GM21825 (cell line): ENCODE measurements around the gene KTN1.

Experiments
- ATAC-seq: cut with Tn5 transposase; IDR thresholded peaks from one replicate; pipeline ENCODE4 v1.9.1; 2021; ENCODE audit warnings: mild to moderate bottlenecking, moderate library complexity; ENCODE audit not compliant: unreplicated experiment

KTN1 gene

DNA sequence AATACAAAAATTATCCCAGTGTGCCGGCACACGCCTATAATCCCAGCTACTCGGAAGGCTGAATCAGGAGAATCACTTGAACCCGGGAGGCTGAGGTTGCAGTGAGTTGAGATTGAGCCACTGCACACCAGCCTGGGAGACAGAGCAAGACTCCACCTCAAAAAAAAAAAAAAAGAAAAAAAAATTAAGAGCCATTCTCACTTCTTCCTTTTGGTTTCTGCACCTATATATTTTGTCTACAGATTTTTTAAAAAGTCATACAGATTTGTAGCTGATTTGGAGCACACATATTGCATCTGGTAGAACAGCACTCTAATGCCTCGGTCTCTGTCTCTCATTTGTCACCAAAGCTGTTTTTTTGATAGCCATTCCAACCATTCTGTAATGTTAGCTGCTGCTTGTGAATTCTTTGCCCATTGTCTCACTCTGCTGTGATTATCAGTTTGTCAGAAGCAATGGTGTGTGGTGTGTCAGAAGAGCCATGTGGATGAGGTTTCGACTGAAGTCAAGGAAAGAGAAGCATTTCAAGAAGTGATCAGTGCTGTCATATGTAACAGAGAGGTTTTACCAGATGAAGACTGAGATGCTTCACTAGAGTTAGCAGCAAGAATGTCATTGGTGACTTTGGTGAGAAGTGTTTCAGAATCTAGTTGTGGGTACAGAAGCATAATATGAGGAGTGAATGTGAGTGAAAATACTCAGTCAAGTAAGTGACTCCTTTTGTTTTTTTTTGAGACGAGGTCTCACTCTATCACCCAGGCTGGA is 8.7 kb upstream of the KTN1 start:
- peak; percentile 71 for ATAC-seq

DNA sequence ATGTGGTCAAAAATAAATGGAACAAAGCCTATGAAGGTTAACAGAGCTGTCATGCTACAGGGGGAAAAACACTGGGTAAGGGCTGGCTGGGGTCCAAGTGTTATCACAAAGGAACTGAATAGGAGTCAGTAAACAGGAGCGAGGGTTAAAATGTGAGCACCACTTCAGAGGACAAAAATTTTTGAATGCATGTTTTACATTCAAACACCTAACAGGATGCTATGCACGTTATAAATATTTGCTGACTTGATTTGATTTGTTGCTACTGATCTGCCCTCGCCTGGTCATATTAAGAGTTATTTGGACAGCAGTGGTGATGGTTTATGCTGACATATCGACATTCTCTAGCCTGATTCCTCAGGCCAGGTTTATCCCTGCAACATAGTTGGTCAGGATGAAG is 7.4 kb upstream of the KTN1 start:
- no peak for ATAC-seq

DNA sequence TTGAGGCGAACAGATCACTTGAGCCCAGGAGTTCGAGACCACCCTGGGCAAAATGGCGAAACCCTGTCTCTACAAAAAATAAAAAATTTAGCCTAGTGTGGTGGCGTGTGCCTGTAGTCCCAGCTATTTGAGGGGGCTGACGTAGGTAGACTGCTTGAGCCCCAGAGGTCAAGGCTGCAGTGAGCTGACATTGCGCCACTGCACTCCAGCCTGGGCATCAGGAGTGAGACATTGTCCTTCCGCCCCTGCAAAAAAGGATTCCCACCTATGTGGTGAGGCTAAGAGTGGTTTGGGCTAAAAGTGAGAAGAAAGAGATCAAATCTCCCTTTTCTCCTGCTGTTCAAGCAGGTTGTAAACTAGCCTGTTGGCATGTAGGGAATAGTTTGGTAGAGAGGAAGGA is 5.0 kb upstream of the KTN1 start:
- ATAC-seq = no peak

DNA sequence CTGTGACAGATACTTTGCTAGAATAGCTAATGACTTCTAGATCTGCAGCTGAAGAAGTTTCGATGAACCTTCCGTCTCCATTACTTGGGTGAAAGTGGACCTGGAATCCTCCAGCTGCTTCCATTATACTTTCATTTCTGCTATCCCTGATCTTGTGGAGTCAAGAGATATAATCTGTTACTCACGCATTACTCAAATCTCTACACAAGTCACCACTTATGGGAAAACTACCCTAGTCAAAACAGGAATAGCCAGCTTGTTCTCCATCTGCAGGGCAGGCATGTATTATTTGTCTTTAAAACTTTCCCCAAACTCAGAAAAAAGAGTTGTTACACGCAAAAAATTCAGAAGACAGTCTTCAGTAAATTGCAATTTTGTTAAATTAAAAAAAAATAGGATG is 2.8 kb upstream of the KTN1 start:
- ATAC-seq = no peak

DNA sequence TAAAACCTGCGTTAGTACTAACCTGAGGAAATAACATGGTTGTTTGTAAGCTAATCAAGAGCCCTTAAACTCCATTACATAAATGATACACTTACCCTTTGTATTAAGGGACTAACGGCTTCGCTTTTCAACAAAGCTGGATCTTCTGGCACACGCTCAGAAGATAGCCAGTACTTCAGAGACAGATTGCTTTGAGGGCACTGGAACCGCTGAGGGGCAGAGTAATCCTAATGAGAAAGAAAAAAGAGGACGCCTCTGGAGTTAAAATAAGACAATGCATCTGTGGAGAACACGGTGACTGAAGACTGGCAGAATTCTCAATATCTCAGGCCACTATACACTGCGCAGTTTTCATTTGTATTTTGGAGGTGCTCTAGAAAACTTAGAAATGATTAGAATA is 1.5 kb upstream of the KTN1 start:
- ATAC-seq = no peak

DNA sequence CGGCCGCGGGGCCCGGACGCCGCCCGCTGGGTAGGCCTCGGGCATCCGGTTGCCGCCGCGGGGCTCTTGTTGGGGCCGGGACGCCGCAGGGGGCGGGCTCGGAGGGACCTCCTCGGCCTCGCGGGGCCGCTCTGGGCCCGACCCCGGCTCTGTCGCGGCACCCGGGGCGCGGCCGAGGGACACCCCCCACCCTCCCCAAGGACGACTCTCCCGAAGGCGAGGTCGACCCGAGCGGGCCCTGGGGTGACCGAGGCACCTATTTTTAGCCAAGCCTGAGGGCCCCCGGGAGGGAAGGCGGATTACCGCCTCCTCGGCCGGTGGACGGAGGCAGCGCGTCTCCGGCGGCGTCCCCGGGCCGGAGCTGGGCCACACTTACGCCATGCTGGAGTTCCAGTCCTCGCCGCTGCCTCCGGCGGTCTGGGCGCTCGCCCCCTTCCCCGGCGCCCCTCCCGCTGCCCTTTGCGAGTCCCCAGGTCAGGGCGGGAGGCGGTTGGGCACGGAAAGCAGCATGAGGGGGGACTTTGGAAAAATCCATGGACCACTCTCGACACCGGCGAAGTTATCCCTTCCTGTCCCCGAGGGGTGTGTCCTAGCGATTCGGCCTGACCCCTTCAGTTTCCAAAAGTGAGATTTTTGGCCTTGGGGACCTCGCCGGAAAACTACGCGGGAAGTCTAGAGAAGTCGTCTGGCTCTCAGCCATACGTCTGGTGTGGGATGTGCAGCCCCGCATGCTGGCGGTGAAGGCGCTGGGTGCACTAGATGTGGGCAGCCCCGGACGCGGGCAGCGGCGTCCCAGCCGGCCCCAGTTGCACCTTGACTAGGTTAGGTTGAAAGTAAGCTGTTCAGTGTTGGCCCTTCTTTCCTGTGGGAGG is 699 bp downstream of the KTN1 start:
- peak; percentile 41 for ATAC-seq

DNA sequence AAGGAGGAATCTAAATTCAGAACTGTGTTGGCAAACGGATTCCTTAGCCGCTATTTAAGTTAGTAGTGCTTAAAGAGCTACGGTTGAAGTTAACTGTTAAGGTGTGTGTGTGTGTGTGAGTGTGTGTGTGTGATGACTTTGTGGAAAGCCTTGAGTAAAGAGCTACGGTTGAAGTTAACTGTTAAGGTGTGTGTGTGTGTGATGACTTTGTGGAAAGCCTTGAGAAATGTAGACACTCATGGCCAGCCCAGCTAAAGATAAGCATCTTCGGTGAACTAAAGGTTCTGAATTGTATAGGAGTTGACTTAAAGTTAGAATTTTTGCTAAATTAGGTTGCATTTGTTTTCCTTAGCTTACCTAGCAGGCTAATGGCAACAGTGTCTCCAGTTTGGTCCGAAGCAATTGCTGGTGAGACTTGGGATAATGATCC is 1.4 kb downstream of the KTN1 start:
- ATAC-seq = no peak

DNA sequence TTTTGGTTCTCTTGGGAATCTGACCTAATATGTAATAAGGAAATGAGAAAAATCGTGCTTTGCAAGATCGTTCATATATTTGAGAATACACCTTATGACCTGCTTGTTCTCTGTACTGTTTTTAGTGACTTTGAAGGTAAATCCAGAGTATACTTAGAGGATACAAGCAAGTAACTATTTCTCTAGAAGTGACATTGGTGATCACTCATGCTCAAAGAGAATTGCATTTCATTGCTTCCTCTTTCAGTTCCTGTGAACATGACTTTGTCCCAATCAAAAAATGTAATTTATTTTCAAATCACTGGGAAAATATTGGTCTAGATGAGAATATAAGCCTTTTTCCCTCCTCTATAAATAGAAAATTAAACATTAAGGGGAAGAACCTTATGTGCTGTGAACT is 2.7 kb downstream of the KTN1 start:
- ATAC-seq = no peak

DNA sequence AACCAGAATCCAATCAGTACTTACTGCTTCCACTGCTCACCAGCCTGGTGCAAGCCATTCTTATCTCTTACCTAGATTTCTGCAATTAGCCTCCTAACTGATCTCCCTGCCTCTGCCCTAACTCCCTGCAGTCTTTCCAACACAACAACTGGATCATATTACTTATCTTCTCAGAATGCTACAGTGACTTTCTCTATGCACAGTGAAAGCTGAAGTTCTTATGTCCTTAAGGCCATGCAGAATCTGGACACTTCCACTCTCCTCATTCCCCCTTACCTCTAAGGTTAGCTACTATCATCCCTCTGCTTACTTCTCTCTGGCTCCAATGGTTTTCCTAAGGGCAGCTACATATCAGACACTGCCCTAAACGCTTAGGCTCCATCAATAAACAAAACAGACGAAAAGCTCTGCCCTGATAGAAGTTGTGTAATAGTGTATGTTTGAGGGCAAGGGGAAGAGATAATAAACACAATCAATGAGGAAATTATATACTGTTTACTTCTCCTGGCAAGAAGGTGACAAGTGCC is 4.0 kb downstream of the KTN1 start:
- ATAC-seq = no peak

DNA sequence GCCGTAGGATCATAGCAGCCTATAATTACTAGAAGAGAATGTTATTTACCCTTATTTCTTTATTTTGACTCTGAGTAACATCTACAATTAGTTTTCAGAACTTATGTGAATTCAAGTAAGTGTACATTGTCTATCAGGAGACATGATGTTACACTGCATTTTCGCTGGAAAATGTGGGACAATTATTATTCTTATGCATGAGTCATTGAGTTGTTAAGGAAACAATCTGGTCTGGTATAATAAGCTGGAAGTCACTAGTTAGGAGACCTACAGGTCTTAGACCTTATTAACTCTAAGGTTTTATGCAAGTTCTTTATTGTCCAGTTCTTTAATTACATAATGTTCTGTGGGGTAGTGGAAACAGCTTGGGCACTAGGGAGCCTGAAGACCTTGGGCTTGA is 5.8 kb downstream of the KTN1 start:
- no peak for ATAC-seq

DNA sequence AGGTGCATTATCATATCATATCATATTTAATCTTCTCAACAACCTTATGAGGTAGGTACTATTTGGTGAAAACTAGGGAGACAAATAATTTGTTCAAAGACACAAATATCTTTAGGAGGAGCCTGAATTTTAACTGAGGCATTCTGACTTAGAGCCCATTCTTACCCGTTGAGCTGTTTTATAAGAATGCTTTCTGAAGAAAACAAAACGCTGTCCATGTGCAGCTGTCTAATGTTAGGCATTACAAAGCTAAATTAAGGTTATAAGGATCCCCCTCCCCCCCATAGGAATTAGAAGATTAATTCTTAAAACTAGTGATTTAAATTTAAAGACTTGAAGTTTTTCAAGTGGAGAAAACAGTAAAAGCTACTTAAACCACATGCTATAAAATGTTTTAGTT is 6.4 kb downstream of the KTN1 start:
- ATAC-seq = no peak

DNA sequence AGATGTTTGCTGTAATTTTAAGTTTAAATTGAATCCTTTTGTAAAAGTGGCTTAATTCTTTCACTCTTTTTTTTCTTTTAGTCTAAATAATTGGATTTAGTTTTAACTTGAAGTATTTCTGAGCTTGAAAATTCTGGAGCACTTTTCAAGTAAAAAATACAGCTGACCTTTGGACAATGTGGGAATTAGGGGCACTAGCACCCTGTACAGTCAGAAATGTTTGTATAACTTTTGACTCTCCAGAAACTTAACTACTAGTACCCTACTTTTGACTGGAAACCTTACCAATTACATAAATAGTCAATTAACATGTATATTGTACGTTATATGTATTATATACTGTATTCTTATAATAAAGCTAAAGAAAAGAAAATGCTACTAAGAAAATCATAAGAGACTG is 7.8 kb downstream of the KTN1 start:
- ATAC-seq = no peak

DNA sequence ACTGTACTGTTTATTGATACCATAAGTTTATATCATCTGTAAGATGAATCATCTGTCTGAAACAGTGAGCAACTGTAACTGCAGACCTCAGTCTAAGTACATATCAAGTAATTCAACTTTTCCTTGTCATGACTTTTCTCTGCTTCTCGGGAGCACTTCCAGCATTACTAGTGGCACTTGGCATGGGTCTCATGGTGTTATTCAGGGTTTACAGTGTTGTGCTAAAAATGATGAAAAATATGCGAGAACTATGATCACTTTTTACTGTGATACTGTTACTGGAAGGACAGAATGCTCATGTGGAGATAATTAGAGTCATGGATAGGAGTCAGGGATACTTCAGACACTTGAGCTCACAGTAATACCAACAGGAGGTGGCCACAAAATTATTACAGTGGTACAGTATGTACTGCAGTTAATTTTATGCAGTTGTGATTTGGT is 8.3 kb downstream of the KTN1 start:
- no peak for ATAC-seq

DNA sequence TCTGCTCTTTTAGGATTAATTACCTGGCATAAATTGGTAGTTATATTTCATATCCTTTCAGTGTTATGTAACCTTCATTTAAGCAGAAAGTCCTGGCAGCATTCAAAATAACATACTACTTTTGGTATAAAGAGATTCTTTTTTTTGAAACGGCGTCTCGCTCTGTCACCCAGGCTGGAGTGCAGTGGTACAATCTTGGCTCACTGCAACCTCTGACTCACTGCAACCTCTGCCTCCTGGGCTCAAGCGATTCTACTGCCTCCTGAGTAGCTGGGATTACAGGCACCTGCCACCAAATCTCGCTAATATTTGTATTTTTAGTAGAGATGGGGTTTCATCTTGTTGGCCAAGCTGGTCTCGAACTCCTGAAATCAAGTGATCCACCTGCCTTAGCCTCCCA is 9.2 kb downstream of the KTN1 start:
- no peak for ATAC-seq

DNA sequence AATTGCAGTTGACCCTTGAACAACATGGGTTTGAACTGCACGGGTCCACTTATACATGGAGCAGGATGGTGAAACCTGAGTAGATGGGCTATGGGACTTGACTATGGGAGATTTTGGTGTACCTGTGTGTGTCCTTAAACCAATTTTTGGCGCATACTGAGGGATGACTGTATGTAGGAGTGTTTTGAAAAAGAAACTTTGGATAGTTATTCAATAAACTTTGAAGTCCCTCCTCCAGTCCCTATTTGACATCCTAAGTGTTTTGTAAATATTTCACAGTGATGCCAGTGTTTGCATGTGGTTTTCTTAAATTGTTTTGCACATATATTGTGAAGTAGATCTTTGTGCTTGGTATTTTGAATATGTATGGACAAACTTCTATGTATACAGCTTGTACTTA is 12.4 kb downstream of the KTN1 start:
- ATAC-seq = no peak

DNA sequence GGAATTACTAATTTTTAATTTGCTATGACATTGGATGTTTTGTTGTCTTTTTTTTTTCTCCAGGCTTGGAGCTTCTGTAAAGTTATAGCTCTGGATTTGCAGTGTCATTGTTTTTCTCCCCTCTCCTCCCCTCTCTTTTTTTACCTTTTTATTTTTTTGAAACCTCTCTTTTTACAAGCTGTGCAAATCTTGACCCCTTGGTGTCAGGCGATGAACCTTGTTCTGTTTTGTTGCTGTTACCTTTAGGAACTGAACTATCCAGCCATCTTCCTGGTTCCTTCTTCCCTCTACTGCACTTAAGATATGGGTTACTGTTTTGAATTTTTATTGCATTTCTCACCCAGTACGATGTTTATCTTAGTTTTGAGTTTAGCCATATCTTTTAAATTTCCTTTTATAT is 13.7 kb downstream of the KTN1 start:
- ATAC-seq = no peak

DNA sequence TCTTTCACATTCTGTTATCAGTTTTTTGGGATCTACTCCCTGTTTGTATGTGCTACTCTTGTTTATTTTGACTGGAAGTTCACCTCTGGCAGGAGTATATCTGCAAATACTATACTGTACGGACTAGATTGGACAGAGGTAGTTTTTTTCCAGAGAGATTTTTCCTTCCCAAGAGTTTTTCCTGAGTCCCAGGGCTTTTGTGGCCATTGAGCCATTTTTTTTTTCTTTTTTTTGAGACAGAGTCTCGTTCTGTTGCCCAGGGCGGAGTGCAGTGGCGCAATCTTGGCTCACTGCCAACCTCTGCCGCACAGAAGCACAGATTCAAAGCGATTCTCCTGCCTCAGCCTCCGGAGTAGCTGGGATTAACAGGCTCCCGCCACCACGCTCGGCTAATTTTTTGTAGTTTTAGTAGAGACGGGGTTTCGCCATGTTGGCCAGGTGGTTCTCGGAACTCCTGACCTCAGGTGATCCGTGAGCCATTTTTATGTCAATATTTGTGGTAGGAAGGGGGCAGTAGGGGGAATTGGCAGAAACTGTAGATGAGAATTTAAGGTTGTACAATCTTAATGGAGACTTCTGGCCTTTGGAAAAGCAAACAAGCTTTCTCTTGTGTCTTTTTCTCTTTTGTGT is 19.4 kb downstream of the KTN1 start:
- no peak for ATAC-seq

DNA sequence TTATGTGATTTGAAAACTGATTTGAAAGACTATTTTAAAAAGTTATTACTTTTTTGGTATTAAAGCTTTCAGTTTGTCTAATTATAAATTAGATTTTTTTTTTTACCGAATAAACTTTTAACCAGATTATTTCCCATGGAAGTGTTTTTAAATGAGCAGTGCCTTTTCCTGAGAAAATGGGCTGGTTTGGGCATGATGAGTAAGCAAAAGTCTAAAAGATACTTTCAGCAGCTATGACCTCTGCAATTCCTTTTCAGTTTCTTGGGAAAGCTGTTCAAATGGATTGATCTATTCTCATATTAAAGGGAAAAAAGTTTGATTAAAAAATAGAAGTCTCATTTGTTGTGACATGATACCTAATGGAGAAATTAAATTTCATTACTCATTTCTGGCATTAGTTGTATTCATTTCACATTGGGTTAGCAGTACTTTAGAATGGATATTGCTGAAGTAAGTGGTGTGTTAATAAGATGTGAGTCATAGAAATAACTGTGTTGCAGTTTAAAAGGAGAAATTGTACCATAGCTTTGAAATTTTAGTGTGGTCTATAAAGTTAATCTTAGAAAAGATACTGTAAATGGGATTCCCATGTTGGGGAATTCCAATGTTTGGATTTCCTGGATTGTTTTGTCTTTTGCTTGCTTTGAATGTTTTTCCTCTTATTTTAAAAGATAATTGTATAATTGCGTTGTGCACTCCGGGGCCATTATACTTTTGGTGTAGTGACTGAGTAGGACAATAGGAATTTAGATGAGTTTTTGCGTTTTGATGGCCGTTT is 21.0 kb downstream of the KTN1 start:
- no peak for ATAC-seq

DNA sequence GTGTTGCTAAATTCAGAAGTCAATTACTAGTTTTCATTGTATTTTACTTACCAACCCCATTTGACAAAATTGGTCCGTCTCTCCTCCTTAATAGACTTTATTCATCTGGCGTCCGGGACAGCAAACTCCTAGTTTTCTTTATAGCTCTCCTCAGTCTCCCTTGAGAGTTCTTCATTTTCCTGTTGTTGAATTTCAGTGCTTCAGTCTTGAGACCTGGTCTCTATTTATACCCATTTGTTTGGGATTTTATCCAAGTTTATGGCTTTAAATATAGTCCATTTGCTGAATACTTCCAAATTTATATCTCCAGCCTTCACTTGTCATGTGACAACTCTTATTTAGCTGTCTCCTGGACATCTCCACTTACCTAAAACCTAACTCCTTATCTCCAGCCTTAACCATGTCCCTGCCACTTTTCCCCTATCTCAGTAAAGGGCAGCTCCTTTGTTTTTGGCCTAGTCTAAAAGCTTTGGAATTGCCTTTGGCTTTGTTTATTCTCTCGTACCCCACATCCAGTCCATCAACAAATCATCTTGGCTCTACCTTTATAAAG is 23.5 kb downstream of the KTN1 start:
- no peak for ATAC-seq

DNA sequence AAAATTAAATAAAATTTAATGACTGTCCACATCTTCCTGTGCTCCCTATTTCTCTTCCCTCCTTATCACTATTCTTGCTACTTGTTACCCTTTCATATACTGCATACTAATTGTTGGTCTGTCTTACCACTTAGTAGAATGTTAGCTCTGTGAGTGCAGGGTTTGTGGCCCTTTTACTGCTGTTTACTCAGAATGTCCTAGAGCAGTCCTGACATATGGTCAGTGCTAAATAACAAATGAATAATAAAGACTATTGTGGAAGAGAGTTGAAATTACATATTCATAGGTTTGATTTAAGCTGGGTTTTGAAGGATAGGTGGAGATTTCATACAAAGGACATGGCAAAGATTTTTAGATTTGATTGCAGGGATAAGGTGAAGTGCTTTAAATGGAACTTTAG is 24.5 kb downstream of the KTN1 start:
- ATAC-seq = no peak
